Left ventricle myocardium inferior (tissue), 1 donor: ENCODE data around the gene ANO3. TPM values are rescaled to one million over a fixed set of nuclear protein-coding genes. Genes with fewer than 3 reads are reported as not detected.

ENCODE experiments used
- DNase-seq: peaks from one replicate; pipeline ENCODE4 v3.0.0-alpha.2; 2020
- H3K27ac ChIP-seq: fragments of 200-600 bp; replicated peaks from 2 replicates; pipeline ENCODE4 v1.8.0; 2021
- H3K27me3 ChIP-seq: fragments of 200-600 bp; 2 replicates; pipeline ENCODE4 v1.8.0; 2021; ENCODE audit warnings: low read depth
- H3K36me3 ChIP-seq: fragments of 200-600 bp; 2 replicates; pipeline ENCODE4 v1.8.0; 2021
- H3K4me1 ChIP-seq: fragments of 200-600 bp; 2 replicates; pipeline ENCODE4 v1.8.0; 2021
- H3K4me3 ChIP-seq: fragments of 200-600 bp; 2 replicates; pipeline ENCODE4 v1.8.0; 2021; ENCODE audit warnings: mild to moderate bottlenecking, moderate library complexity
- H3K9me3 ChIP-seq: fragments of 200-600 bp; replicated peaks from 2 replicates; pipeline ENCODE4 v1.8.0; 2021
- CTCF ChIP-seq: fragments of 200-600 bp; IDR thresholded peaks from 2 replicates; pipeline ENCODE4 v1.8.0; 2021; ENCODE audit warnings: antibody characterized with exemption, mild to moderate bottlenecking, borderline replicate concordance
- intact Hi-C: fragments of 100-400 bp; cut with micrococcal nuclease; formaldehyde crosslinking; loops from one replicate; pipeline ENCODE4 v1.11.0; 2022
- total RNA-seq: library from RNA; stranded (reverse); fragmentation: NEBNext Ultra II Directional; extraction: Animal tissue kit (Norgen Biotek cat#: 25700); gene quantifications from one replicate; pipeline ENCODE4 v1.2.1, GENCODE V29; 2021
- donor health status: DM: no; HTN: yes; CAD: no; lungs with severe emphysema.

ANO3 gene
- total RNA-seq, 1 donor from 2014 or later, result not detected

DNA sequence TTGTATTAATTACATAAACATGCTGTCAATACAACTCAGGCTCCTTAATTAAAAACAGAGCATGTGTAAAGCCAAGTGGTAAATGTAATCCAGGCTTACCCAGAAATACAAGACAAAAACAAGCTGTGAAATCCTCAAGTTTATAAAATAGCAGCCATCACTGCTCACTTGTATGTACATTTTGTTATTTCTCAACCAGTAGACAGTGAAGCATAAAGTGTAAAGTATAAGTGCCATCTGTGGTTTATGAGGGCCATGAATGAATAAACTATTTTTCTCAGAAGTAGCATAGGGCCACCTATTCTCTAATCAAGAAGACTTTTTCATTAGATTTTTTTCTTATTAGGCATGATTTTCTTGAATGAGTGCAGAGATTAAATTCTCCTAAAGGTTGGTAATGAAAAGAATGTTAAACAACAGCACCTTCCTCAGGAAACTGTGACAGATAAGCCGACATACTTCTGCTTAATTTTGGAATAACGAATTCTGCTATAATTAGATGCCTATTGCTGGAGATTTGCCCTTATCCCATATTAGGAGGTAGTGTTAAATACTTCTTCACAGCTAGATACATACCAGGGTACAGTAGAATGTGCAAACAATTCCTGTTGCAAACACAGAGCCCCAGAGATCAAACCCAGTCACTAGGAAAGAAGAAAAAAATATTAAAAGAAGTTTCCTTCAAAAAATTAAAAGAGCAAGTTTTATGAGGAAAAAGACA, 377.0 kb downstream of the ANO3 start:
- no peak for DNase-seq
- H3K27me3 ChIP-seq, result no peaks in the 10 kb centered on the region
- peaks cover 12% of the 10 kb centered on the region for H3K4me1 ChIP-seq
- no peaks in the 10 kb centered on the region for H3K9me3 ChIP-seq
- H3K36me3 ChIP-seq, result no peaks in the 10 kb centered on the region
- TF ChIP-seq CTCF, result no peak
- intact Hi-C loops, result no loop called here
- H3K4me3 ChIP-seq, result no peak overlapping the region
- H3K27ac ChIP-seq, result no peak overlapping the region

DNA sequence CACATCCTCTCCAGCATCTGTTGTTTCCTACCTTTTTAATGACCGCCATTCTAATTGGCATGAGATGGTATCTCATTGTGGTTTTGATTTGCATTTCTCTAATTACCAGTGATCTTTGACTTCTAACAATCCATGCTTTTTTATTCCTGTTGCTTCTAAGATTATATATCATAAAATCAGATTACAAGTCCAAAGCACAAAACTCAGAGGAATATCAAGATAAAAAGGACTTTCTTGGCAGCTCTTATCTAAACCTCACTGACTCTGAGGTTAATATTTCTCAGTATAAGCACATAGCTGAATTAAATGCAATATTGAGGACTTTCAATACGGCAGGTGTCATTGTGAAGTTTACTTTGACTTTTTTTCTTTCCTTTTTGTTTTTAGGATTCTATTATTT, 378.6 kb downstream of the ANO3 start:
- Histone ChIP-seq H3K27me3 (no peaks in the 10 kb centered on the region), H3K27ac (no peak overlapping the region), H3K36me3 (no peaks in the 10 kb centered on the region), H3K9me3 (no peaks in the 10 kb centered on the region), H3K4me1 (peaks cover 12% of the 10 kb centered on the region), H3K4me3 (no peak overlapping the region)
- intact Hi-C loops, result no loop called here
- TF ChIP-seq CTCF, result no peak
- DNase-seq, result no peak

DNA sequence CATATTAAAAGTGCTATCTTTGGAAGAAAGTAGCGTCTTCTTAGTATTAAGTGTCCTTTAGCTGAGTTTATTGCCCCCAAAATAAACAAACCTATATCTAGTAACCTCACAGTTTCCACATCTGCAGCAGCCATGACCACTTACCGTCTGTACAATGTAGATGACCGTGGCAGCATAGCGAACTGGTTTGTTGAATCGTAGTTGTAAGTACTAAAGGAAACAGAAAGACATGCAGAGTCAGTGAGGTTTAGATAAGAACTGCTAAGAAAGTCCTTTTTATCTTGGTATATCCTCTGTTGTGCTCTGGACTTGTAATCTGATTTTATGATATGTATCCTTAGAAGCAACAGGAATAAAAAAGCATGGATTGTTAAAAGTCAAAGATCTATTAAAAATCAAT, 380.6 kb downstream of the ANO3 start:
- H3K9me3 ChIP-seq, result no peaks in the 10 kb centered on the region
- intact Hi-C loops, result no loop called here
- no peak for DNase-seq

More for the DNA sequence above, 380.6 kb downstream of the ANO3 start:
- no peak for TF ChIP-seq CTCF
- H3K4me1 ChIP-seq, result peaks cover 12% of the 10 kb centered on the region
- no peaks in the 10 kb centered on the region for H3K27me3 ChIP-seq
- no peak overlapping the region for H3K27ac ChIP-seq
- no peak overlapping the region for H3K4me3 ChIP-seq
- no peaks in the 10 kb centered on the region for H3K36me3 ChIP-seq

Other genes starting within 250 kb of the ANO3 start
- not detected for gene MUC15, start 240.1 kb downstream of the ANO3 start, total RNA-seq